Neutrophil (primary cell): Measurements from ENCODE around the gene HAAO.

Source experiments
- H3K27ac ChIP-seq: fragments of 200-600 bp; sonication (generic); 2 replicates; pipeline ENCODE4 v1.5.1; 2016; ENCODE audit warnings: mild to moderate bottlenecking, moderate library complexity
- H3K27me3 ChIP-seq: fragments of 200-600 bp; sonication (generic); 2 replicates; pipeline ENCODE4 v1.6.0; 2016; ENCODE audit warnings: mild to moderate bottlenecking
- H3K36me3 ChIP-seq: fragments of 200-600 bp; sonication (generic); 2 replicates; pipeline ENCODE4 v1.5.1; 2017
- H3K4me1 ChIP-seq, 2 experiments: fragments of 200-600 bp in 1 of 2; sonication (generic) in 1 of 2; 1 replicate in 1 of 2; 2 replicates in 1 of 2; pipeline versions ENCODE4 v1.5.1 to v1.6.1; 2013 to 2016; ENCODE audit warnings: low read depth in 1 of 2, low read length in 1 of 2, mild to moderate bottlenecking in 1 of 2, moderate library complexity in 1 of 2; ENCODE audit not compliant: control insufficient read depth in 1 of 2, insufficient read depth in 1 of 2
- H3K4me3 ChIP-seq, 2 experiments: fragments of 200-600 bp in 1 of 2; sonication (generic) in 1 of 2; 1 replicate in 1 of 2; 2 replicates in 1 of 2; pipeline ENCODE4 v1.5.1; 2013 to 2016; ENCODE audit warnings: low read depth in 1 of 2, low read length in 1 of 2, mild to moderate bottlenecking in 1 of 2, moderate library complexity in 1 of 2
- H3K9me3 ChIP-seq: fragments of 200-600 bp; sonication (generic); 2 replicates; pipeline ENCODE4 v1.5.1; 2016
- CTCF ChIP-seq: fragments of 200-600 bp; sonication (generic); IDR thresholded peaks from 2 replicates; pipeline ENCODE4 v1.5.1; 2016; ENCODE audit warnings: antibody characterized with exemption

Gene HAAO

GRCh38 chr2:42768706-42769256 is 23.6 kb downstream of the HAAO start:
- H3K9me3 ChIP-seq, result no peaks in the 10 kb centered on the region
- H3K4me3 ChIP-seq, result no peak overlapping the region
- peak overlapping the region; percentile 24 for H3K27ac ChIP-seq
- no peaks in the 10 kb centered on the region for H3K36me3 ChIP-seq
- no peaks in the 10 kb centered on the region for H3K27me3 ChIP-seq
- peaks cover 53 to 62% of the 10 kb centered on the region in 2 experiments for H3K4me1 ChIP-seq
- no peak for TF ChIP-seq CTCF

- no peak for TF ChIP-seq CTCF
These were observed 24.3 kb downstream of the HAAO start for GRCh38 chr2:42767899-42768705.

GRCh38 chr2:42767080-42767898 is 25.1 kb downstream of the HAAO start:
- peaks cover 68 to 77% of the 10 kb centered on the region in 2 experiments for H3K4me1 ChIP-seq
- no peak overlapping the region for H3K4me3 ChIP-seq
- H3K27me3 ChIP-seq, result no peaks in the 10 kb centered on the region
- no peaks in the 10 kb centered on the region for H3K36me3 ChIP-seq
- TF ChIP-seq CTCF, result no peak
- peak overlapping the region; percentile 24 for H3K27ac ChIP-seq
- H3K9me3 ChIP-seq, result no peaks in the 10 kb centered on the region

More at GRCh38 chr2:42767899-42768705, 24.3 kb downstream of the HAAO start:
- no peaks in the 10 kb centered on the region for H3K9me3 ChIP-seq
- no peaks in the 10 kb centered on the region for H3K36me3 ChIP-seq
- H3K4me3 ChIP-seq, result no peak overlapping the region
- H3K27ac ChIP-seq, result peak overlapping the region; percentile 24
- H3K4me1 ChIP-seq, result peaks cover 60 to 69% of the 10 kb centered on the region in 2 experiments
- no peaks in the 10 kb centered on the region for H3K27me3 ChIP-seq

GRCh38 chr2:42765686-42766085 is 26.7 kb downstream of the HAAO start:
- Histone ChIP-seq H3K27me3 (no peaks in the 10 kb centered on the region), H3K4me3 (no peak overlapping the region), H3K9me3 (no peaks in the 10 kb centered on the region), H3K36me3 (no peaks in the 10 kb centered on the region), H3K4me1 (peaks cover 83 to 93% of the 10 kb centered on the region in 2 experiments), H3K27ac (peak overlapping the region; percentile 36)
- no peak for TF ChIP-seq CTCF

GRCh38 chr2:42764901-42765300 is 27.5 kb downstream of the HAAO start:
- Histone ChIP-seq H3K4me1 (peaks cover 83 to 93% of the 10 kb centered on the region in 2 experiments), H3K4me3 (peak overlapping the region; percentile 68 to 76), H3K36me3 (no peaks in the 10 kb centered on the region), H3K27ac (peak overlapping the region; percentile 89), H3K27me3 (no peaks in the 10 kb centered on the region), H3K9me3 (no peaks in the 10 kb centered on the region)
- no peak for TF ChIP-seq CTCF
